Measurements from ENCODE around the gene CNTNAP2.
"Not testable (repeated sequence)": the region's sequence is repeated elsewhere in the genome, so short reads cannot be mapped to it uniquely, and the experiment has no call there.

CNTNAP2 gene

DNA sequence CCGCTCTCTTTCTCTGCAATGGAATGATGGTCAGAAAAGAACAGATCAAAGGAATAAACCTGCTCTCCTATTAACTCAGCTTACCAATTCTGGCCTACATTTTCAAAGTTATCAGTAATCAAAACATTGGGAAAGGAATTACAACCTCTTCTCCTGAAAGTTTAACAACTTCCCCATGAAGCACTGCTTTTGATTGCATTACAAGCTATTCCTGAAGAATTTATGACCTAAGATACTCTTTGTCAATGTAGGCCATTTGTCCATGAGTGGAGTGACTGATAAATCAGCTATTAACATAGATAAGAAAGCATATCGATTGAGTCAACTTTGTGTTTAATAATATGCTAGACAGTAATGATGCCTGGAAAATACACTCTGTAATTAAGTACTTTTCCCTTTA lies 2202.2 kb downstream of the CNTNAP2 start:
- no peak for DNase-seq (ENCODE audit: low read depth)

DNA sequence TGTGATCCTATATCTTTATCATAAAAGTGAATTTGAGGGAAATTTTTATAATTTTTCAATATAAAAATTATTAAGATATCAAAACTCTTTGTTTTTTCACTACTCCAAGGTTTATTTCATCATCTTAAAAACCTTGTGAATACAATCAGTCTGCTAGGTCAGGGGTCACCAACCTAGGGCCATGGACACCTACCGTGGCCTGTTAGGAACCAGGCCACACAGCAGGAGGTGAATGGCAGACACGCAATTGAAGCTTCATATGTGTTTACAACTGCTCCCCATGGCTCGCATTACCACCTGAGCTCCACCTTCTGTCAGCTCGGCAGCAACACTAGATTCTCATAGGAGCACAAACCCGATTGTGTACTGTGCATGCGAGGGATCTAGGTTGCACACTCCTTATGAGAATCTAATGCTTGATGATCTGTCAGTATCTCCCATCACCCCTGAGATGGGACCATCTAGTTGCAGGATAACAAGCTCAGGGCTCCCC lies 2202.8 kb downstream of the CNTNAP2 start:
- DNase-seq (ENCODE audit: low read depth): no peak

DNA sequence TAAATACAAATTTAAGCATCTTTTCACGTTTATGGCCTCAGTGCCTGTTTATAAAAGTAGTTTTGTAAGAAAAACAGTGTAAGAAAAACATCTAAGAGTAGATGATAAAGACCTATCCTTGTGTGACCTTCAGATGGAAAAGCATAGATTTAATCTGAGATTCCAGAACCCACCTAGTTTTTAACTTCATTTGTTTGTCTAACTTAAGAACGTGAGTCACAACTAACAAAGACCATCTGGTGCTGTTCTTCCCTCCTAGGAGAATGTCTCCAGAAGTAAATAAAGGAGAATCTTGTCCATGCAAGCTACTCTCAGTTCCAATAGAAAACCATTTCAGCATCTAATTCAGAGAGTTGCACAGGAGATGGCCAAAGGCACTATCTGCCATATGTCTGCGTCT lies 2208.6 kb downstream of the CNTNAP2 start:
- DNase-seq (ENCODE audit: low read depth): no peak

DNA sequence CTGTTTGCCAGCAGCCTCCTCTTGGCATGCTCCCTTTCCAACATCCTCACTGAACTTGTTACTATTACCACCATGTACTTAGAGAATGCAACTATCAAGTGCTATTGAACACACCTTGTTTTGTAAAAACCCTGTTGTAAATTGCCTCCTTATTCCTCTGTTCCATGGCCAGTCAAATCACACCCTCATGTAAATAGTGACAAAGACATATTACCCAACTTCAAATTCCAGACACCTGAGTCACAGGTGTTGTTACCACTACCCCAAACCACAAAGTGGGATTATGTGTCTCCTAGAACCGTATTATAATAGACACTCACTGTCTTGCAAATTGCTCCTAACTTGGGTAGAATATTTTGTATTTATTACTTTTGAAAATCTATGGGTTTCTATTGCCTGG lies 2210.8 kb downstream of the CNTNAP2 start:
- DNase-seq (ENCODE audit: low read depth): peak; percentile 7

DNA sequence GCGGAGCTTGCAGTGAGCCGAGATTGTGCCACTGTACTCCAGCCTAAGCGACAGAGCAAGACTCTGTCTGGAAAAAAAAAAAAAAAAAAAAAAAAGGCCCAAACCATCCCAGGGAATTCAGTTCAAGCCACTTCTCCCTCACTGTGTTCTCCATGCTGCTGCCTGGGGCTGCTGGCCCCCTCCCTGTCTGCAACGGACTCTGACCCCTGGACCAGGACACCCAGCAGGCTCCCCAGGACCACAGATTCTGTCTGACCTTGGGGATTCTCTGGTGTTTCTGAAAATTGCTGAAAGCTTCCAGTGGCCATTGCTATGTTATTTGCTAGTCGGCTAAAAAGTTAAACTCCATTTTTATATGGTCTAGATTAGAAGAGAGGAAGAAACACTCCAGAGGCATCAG lies 2212.3 kb downstream of the CNTNAP2 start:
- no peak for DNase-seq (ENCODE audit: low read depth)

DNA sequence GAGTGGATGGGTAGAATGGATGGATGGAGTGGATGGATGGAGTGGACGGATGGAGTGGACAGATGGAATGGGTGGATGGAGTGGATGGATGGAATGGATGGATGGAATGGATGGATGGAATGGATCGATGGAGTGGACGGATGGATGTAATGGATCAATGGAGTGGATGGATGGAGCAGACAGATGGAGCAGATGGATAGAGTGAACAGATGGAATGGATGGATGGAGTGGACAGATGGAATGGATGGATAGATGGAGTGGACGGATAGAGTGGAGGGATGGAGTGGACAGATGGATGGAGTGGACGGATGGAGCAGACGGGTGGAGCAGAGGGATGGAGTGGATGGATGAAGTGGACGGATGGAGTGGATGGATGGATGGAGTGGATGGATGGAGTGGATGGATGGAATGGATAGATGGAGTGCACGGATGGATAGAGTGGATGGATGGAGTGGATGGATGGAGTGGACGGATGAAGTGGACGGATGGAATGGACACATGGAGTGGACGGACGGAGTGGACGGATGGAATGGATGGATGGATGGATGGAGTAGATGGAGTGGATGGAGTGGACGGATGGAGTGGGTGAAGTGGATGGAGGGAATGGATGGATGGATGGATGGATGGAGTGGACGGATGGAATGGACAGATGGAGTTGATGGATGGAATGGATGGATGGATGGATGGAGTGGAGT lies 2213.7 kb downstream of the CNTNAP2 start:
- no peak for DNase-seq (ENCODE audit: low read depth)

DNA sequence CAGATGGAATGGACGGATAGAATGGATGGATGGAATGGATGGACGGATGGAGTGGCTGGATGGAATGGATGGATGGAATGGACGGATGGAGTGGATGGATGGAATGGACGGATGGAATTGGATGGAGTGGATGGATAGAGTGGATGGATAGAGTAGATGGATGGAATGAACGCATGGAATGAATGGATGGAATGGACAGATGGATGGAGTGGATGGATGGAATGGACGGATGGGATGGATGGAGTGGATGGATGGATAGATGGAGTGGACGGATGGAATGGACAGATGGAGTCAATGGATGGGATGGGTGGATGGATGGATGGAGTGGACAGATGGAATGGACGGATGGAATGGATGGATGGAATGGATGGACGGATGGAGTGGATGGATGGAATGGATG lies 2214.2 kb downstream of the CNTNAP2 start:
- DNase-seq (ENCODE audit: low read depth): no peak

DNA sequence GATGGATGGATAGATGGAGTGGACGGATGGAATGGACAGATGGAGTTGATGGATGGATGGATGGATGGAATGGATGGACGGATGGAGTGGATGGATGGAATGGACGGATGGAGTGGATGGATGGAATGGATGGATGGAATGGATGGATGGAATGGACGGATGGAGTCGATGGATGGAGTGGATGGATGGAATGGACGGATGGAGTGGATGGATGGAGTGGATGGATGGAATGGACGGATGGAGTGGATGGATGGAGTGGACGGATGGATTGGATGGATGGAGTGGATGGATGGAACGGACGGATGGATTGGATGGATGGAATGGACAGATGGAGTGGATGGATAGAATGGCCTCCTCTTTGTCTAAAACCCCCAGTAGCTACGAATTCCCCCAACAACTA lies 2214.9 kb downstream of the CNTNAP2 start:
- DNase-seq (ENCODE audit: low read depth): not testable (repeated sequence)

DNA sequence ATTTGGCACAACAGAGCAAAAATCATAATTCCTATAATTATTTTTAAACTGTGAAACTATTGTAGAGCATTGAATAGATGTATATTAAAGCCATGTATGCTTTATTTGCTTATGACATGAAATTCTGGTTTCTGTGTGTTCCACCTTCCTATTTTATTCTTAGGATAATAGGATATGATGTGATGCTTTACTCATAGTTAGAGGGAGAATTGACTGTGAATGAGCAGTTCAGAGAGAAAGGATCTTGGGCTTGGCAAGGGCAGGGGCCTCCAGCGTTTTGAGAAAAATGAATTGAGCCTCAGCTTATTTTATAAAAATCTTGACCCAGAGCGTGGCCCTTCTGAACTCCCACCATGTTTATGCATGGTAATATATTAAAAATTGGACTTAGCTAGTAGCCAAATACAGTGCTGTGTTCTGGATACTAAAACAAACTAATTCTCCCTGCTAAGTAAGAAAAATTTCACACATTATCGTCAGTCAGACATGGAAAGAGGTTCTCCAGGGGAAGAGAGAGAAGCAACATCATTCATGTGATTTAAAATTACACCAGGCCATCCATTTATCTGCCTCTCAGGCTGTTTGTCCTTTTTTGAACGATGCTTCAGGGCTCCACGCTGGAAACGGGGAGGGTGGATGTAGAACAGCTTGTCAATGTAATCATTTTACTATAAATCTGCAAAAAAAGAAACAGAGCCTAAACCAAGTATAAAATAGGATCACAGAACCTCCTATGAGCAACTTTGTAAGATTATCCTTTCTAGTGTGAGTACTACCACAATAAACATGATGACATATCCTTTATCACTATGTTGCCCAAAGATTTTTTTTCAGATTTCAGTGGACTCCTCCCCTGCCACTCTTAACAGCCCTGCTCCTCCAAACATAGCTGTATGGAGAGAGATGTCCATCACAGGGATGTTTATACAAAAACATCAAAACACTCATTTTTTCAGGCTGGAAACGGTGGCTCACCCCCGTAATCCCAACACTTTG lies 2215.9 kb downstream of the CNTNAP2 start:
- peak; percentile 1 for DNase-seq (ENCODE audit: low read depth)

DNA sequence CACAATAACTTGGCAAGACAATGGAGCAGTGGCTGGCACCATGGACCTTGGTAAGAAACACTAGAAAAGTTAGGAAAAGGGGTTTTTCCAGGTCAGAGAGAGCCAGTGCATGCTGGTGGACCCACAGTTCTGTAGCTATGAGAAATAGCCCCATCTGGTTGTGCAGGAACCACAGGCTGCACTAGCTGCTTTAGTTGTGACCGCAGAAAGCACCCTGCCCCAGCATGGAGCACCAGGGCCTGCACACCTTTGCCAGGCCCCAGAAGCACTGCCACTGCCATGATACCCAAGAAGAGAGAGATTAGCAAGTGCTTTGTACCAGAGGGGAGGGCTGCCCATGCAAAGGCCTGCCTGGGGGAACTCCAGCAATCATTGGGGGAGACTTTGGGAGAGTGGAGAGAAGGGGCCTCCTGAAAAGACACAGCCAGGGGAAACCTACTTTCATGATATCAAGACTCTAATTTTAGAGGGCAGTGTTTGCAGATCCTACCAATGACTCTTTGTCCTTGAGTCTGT lies 2217.9 kb downstream of the CNTNAP2 start:
- DNase-seq (ENCODE audit: low read depth): no peak

DNA sequence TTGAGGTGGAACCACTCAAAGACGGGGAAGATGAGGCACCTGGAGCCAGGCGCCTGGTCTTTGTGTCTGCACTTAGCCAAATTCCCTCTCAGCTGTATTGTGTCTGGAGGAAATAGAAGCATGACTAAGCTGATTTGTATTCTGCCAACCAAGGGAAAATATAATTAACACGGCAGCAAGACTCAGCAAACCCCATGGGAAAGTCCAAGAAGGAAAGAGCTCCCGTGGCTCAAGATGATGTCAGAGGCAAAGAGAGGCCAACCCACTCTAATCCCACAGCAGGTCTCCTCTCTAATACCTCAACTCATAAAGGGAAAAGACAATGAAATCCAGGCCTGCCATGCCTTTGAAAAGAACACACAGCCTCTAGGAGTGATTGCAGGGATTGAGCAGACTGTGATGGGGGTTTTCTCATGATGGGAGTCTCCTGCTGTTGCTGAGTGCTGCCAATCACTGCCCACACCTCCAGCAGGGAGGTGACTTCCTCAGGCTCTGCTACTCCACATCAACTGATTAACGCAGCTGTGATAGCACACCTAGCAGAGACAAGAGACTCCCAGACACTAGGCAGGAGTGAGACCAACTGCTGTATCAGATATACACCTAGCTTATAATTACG lies 2218.5 kb downstream of the CNTNAP2 start:
- DNase-seq (ENCODE audit: low read depth): peak; percentile 3

DNA sequence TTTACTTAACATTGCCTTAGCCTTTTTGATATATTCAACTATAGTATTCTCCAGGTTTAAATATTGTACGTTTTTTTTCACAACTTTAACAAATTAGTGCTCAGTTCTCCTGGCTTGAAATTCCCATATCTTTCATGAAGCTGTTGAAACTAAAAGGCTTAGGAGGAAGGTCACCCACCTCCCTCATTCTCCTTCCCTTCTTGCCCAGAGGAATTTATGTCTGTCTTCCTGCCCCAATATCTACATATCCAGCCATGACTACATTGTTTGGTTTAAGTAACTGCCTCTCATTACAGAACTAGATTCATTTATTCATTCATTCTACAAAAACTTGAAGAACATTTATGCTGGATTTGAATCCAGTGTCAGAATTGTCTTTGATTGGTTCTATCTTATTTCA lies 2219.2 kb downstream of the CNTNAP2 start:
- DNase-seq (ENCODE audit: low read depth): no peak

DNA sequence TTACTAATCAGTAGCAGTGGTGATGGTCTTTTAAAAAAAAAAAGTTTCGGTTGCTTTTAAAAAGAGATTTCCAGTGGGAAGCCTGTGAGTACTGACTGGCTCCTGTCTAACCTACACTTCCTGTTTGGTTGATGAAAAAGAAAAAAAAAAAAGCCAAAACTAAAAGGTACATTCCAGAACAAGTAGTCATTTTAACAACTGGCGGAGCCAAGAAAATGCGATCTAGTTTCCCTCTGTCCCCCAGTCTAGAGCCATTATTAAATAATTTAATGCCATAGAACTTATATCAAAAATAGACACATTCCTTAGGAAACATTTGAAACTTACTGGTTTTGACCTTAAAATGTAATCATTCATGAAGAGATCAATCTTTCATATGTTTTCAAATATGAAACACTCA lies 2219.8 kb downstream of the CNTNAP2 start:
- DNase-seq (ENCODE audit: low read depth): no peak

DNA sequence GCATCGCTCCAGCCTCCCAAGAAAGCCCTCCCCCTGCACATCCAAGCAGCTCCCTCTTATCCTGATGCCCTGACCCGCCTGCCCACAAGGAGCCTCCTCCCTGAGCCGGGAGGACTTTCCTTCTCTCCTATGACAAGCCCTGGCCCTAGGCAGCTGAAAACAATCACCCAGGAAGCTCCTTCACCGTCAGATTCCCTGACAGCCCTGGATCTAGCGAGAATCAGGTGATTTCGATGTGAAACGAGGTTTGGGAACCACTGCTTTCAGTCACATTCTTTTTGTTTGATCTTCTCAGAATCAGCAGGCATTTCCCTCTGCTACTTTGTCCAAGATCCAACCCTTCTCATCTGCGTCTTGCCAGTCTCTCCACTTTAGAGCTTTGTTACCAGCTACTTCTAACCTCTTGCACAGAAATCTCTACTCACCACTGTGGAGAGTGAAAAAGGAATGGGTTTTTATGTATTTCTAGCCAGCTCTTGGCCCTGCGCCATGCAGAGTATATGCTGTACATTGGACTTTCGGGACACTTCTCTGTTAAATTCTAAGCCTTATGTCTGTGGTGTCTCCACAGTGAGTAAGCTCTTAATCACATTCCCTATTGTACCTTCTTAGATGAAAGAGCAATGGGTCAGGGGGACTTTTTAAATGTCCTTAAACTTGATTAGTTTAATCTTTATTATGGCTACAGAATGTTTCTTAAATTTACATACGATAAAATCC lies 2220.8 kb downstream of the CNTNAP2 start:
- no peak for DNase-seq (ENCODE audit: low read depth)

DNA sequence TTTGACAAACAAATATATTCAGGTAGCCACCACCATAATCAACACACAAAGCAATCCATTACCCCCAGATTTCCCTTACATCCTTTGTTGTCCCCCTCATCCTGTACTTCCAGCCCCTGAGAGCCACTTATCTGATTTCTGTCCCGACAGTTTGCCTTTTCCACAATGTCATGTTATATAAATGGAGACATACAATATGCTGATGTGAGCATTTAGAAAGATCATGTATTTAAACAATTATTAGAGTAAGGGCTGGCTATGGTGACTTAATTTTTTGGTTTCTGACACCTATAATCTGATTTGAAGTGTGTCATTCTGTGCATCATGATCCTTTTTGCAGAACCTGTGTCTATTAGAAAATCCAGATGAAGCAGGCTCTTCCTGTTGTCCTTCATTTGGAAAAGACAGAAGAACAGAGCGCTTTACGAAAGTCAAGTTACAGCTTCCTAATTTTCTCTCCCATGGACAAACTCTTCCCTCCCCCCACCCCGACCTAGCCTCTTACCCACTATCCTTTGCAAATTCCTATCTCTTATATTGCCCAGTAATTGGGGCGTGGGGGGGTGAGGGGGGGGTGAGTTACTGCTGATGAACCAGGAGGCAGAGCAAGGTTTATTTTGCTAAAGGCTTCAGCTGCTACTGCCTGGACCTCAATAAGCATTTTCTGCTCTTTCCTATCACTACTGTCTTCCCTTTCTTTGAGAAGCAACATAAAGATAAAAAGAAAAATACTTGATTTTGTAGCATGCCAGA lies 2221.6 kb downstream of the CNTNAP2 start:
- DNase-seq (ENCODE audit: low read depth): no peak

DNA sequence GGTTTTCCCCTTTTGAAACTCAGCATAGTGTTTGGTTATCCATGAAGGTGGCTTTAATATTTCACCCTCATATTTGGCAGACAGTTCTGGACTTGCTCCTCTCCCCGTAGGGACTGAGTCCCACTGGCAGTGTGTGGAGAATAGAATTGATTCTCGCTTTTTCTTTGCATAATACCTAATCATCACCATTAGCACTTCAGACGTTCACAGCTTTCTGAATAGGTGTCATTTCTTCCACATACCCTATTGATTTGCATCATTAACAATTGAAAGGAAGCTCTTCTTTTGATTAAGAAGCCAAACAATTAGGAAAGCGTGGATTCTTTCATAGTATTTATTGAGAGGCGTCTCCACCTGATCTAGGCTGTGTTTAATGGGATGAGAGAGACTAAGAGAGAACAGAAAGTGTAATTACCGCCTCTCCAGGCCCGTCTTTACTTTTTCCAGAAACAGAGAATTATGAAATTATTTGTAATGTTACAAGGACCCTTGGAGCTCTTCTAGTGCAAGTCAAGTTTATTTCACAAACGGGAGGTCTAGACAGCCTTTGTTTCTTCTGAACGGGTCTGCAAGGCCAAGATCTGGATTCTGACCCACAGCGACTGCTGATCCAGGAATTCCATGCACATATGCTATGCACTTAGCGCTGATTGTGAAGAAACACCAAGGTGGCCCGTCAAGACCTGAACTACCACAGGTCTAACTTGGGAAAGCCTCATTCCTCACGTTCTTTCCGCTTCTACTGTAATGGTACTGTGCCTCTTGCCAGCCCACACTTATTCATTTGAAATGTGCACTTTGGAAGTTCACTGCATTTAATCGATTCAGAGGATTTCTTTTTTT lies 2224.1 kb downstream of the CNTNAP2 start:
- DNase-seq (ENCODE audit: low read depth): no peak

DNA sequence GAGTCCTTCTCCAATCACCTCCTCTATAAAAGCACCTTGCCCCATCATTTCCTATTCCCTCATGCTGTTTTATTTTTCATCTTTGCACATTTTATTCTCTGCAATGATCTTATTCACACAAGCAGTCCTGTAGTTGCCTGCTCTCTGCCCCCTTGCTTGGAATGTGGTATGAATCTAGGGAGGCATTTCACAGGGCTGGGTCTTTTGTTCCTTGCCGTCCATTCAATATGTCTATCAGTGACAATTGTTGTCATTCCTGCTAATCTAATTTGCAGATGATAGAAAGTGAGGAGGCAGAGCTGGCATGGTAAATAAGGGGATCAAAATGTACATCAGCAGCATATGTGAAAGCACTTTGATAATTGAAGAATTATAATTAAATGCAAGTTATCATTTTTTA lies 2227.8 kb downstream of the CNTNAP2 start:
- DNase-seq (ENCODE audit: low read depth): no peak

DNA sequence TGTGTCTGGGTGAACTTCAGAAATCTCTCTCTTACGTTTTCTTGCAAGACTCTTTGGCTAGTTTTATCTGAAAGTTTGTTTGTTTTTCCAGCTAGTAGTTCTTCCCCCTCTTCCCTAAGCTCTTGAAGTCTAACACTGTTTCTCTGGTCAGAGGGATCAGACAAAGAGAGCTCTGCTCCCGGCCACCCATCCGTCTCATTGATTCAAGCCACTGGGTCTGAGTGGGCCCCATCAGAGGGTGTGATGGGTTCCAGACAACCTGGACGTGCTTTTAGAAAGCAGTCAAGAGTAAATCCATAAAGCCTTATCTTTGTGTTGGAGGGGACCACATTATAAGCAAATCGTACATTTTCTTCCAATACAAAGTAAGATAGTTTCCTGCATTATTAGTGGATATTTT lies 2231.4 kb downstream of the CNTNAP2 start:
- no peak for DNase-seq (ENCODE audit: low read depth)

DNA sequence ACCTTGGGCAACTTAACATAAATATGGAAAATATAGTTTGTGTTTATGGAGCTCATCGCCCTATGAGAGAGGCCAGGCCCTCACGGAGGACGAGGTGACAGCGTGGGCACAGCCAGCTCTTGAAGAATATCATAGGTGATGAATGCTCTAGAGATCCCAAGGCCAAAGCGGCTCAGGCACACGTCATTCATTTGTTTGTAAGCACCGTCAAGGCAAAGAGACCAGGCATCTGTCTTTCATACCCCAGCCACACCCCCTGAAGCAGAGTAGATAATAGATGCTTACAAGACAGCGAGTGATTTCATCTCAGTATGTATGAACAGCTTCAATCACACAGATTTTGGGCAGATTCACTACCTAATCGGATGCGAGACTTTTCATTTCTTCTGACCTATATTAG lies 2231.9 kb downstream of the CNTNAP2 start:
- no peak for DNase-seq (ENCODE audit: low read depth)

DNA sequence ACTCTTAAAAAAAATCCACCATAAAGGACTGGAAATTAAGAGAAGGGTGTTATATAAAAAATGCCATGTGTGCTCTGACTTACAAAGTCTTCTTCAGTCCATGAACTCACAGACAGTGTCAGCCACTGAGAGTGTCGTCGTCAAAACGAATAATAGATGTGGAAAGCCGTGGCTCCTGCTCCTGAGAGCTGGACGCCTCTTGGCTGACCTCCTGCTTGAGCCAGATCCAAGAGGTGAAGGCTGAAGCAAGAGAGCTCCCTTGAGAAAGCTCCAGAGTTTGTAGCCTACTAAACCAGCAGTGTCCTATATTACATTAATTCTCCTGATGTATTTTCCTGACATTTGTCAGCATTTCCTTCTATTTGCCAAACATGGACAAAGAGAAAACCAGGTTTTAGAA lies 2239.7 kb downstream of the CNTNAP2 start:
- DNase-seq (ENCODE audit: low read depth): no peak
